Omental fat pad (tissue), 4 donors: ENCODE data around the gene WDR6. TPM values are rescaled to one million over a fixed set of nuclear protein-coding genes. Genes with fewer than 3 reads are reported as not detected.

Experiments
- ATAC-seq: fragments of 150-250 bp; one replicate; pipeline ENCODE4 v1.9.1; 2016; ENCODE audit warnings: mild to moderate bottlenecking, moderate library complexity; ENCODE audit not compliant: low FRiP score
- DNase-seq: peaks from one replicate; pipeline ENCODE4 v3.0.0-alpha.2; 2019; ENCODE audit warnings: low spot score
- CTCF ChIP-seq, 3 donors: fragments of 450-650 bp; IDR thresholded peaks; one replicate each; pipeline ENCODE4 v1.5.1; 2016 to 2017; ENCODE audit warnings: antibody characterized with exemption in 3 of 3, mild to moderate bottlenecking in 3 of 3, moderate library complexity in 2 of 3
- total RNA-seq, 4 donors: library from RNA; depleted of rRNA; stranded (reverse); fragments of >200 nt; gene quantifications; one replicate each; pipeline ENCODE4 v1.1.0, GENCODE V29; 2016

Gene WDR6
- total RNA-seq, 4 donors from 2014 or later = 69.2 to 121 (median 81.5) TPM

- DNase-seq (no peak), ATAC-seq (no peak)
- no peak for TF ChIP-seq CTCF (IDR thresholded peaks at IDR 0.05)
These were observed 5.3 kb downstream of the WDR6 start for GRCh38 chr3:49012441-49013017.

GRCh38 chr3:49013113-49013737 lies 6.0 kb downstream of the WDR6 start:
- ATAC-seq = no peak
- TF ChIP-seq CTCF (IDR thresholded peaks at IDR 0.05) = no peak
- DNase-seq = no peak

- TF ChIP-seq CTCF (IDR thresholded peaks at IDR 0.05) = no peak
- ATAC-seq (no peak), DNase-seq (no peak)
These were observed 6.8 kb downstream of the WDR6 start for GRCh38 chr3:49013738-49014660.

- DNase-seq (no peak), ATAC-seq (no peak)
- no peak for TF ChIP-seq CTCF (IDR thresholded peaks at IDR 0.05)
These were observed 7.9 kb downstream of the WDR6 start for GRCh38 chr3:49015072-49015471.

- no peak for DNase-seq
- no peak for ATAC-seq
- no peak for TF ChIP-seq CTCF (IDR thresholded peaks at IDR 0.05)
These were observed 8.6 kb downstream of the WDR6 start for GRCh38 chr3:49015765-49016164.

GRCh38 chr3:49016414-49017228 lies 9.4 kb downstream of the WDR6 start:
- no peak for DNase-seq
- no peak for TF ChIP-seq CTCF (IDR thresholded peaks at IDR 0.05)
- no peak for ATAC-seq
